ENCODE data around the gene RHOF. TPM values are rescaled to one million over a fixed set of nuclear protein-coding genes. Genes with fewer than 3 reads are reported as not detected.
A peak's percentile ranks its signal among the peaks of the same experiment; 100 is the strongest.

Gene RHOF
- total RNA-seq, 1 experiment from 2014 or later = 116 TPM

- H3K9me2 ChIP-seq (ENCODE audit: insufficient read depth) = no peaks in the 10 kb centered on the region
- BruUV-seq (replicated peaks) = no TSS peak
- no peaks in the 10 kb centered on the region for H3K27me3 ChIP-seq (ENCODE audit: insufficient read depth, low read length)
- H3K4me3 ChIP-seq (replicated peaks in 1 of 2; ENCODE audit: low read depth in 1 of 2, low read length in 2 of 2) = no peak overlapping the region
- RAD21 ChIA-PET (ENCODE audit: low non-redundant PET in 1 of 2, low total read pairs in 2 of 2, uncharacterized antibody in 2 of 2, unreplicated experiment in 2 of 2) = interaction anchor here (1.2 to 1.4 kb wide), 2 partner anchors 18 kb away, joined by 5 to 7 read pairs; partner anchors contain the start of gene RHOF (in 2 of the 2)
- POLR2A ChIA-PET = interaction anchor here (0.7 kb wide), 1 partner anchor 35 kb away, joined by 3 read pairs; no protein-coding TSS in a partner anchor
- TF ChIP-seq CTCF (IDR thresholded peaks at IDR 0.05 in 2 of 3, conservative IDR thresholded peaks at IDR 0.05 in 1 of 3; ENCODE audit: borderline replicate concordance in 1 of 3, insufficient read depth in 1 of 3, low read depth in 2 of 3, low read length in 2 of 3) = peak; percentile 87 to 96 (median 92)
- no peak for TF ChIP-seq EZH2phosphoT487 (IDR thresholded peaks at IDR 0.05; ENCODE audit: borderline replicate concordance)
- TF ChIP-seq SP1 (IDR thresholded peaks at IDR 0.05; ENCODE audit: low read depth) = no peak
- peak; percentile 95 for TF ChIP-seq RAD21 (IDR thresholded peaks at IDR 0.05; ENCODE audit: low read depth)
- no peak for TF ChIP-seq ELF1 (IDR thresholded peaks at IDR 0.05; ENCODE audit: borderline replicate concordance, low read depth)
- TF ChIP-seq POLR2AphosphoS5 (IDR thresholded peaks at IDR 0.05; ENCODE audit: low read depth, low read length) = peak; percentile 55; the same call in 1 of the 2 replicates
- intact Hi-C loops (cut with micrococcal nuclease) = loop anchor here (1.0 kb wide), 1 partner anchor 18 kb away; no protein-coding TSS in a partner anchor
- CTCF ChIA-PET = interaction anchor here (0.8 to 3.9 kb wide), 7 partner anchors 8 to 224 kb away, joined by 3 to 40 read pairs (median 4); partner anchors contain the start of gene RHOF
- DNase-seq (ENCODE audit: low read depth, low spot score) = no peak
- no peaks in the 10 kb centered on the region for H3K9me3 ChIP-seq (ENCODE audit: control insufficient read depth in 1 of 2, insufficient read depth in 1 of 2, low read depth in 1 of 2, low read length in 2 of 2)
- peak overlapping the region; percentile 50 for H3K4me2 ChIP-seq (ENCODE audit: low read length)
- H2AFZ ChIP-seq (ENCODE audit: low read depth, low read length, poor library complexity, severe bottlenecking) = no peak overlapping the region
- peak overlapping the region; percentile 38 for H3K9ac ChIP-seq (ENCODE audit: low read length)
- H3K4me1 ChIP-seq (ENCODE audit: control insufficient read depth in 1 of 2, insufficient read depth in 2 of 2, low read length in 2 of 2) = peaks cover 15 to 54% of the 10 kb centered on the region in 2 experiments
- ATAC-seq = peak; percentile 59
- H3K36me3 ChIP-seq (ENCODE audit: control insufficient read depth in 1 of 2, insufficient read depth in 2 of 2, low read length in 2 of 2) = peaks cover 17 to 20% of the 10 kb centered on the region in 2 experiments; a peak in 3 of 4 replicates
- peaks cover under 1% of the 10 kb centered on the region; the same call in 1 of the 2 replicates for H4K20me1 ChIP-seq (ENCODE audit: insufficient read depth)
- H3K27ac ChIP-seq (ENCODE audit: low read depth, low read length) = peak overlapping the region; percentile 31
- H3K79me2 ChIP-seq (ENCODE audit: insufficient read depth, low read length) = peaks cover 12% of the 10 kb centered on the region; the same call in 1 of the 2 replicates
These were observed 17.0 kb downstream of the RHOF start for GRCh38 chr12:121776190-121777098.

Measured in HCT116 (cell line).